HEK293 (cell line): ENCODE measurements around the gene GGPS1.

ENCODE experiments used
- BCL11B ChIP-seq: fragments of 450-650 bp; formaldehyde crosslinking; IDR thresholded peaks from 2 replicates; pipeline ENCODE4 v1.5.1; 2016; ENCODE audit warnings: low read depth, missing biosample characterization, missing genetic modification characterization
- FEZF1 ChIP-seq: fragments of 450-650 bp; formaldehyde crosslinking; IDR thresholded peaks from 2 replicates; pipeline ENCODE4 v1.5.1; 2016; ENCODE audit warnings: missing biosample characterization, missing genetic modification characterization
- GLI2 ChIP-seq: fragments of 450-650 bp; formaldehyde crosslinking; IDR thresholded peaks from 2 replicates; pipeline ENCODE4; 2017; ENCODE audit warnings: missing biosample characterization, missing genetic modification characterization, low read depth, borderline replicate concordance
- HOXA7 ChIP-seq: sonication (generic); formaldehyde crosslinking; IDR thresholded peaks from 2 replicates; pipeline ENCODE4 v1.8.1; 2022; ENCODE audit warnings: missing genetic modification reagents, borderline replicate concordance
- KLF16 ChIP-seq: fragments of 450-650 bp; formaldehyde crosslinking; IDR thresholded peaks from 2 replicates; pipeline ENCODE4 v1.5.1; 2017; ENCODE audit warnings: missing biosample characterization, missing genetic modification characterization
- KLF17 ChIP-seq: fragments of 450-650 bp; formaldehyde crosslinking; IDR thresholded peaks from 2 replicates; pipeline ENCODE4 v1.5.1; 2016; ENCODE audit warnings: missing biosample characterization, missing genetic modification characterization
- PATZ1 ChIP-seq: fragments of 450-650 bp; formaldehyde crosslinking; IDR thresholded peaks from 2 replicates; pipeline ENCODE4 v1.5.1; 2016; ENCODE audit warnings: missing biosample characterization, missing genetic modification characterization
- RBAK ChIP-seq: fragments of 450-650 bp; formaldehyde crosslinking; IDR thresholded peaks from 2 replicates; pipeline ENCODE4 v1.5.1; 2016; ENCODE audit warnings: missing biosample characterization, missing genetic modification characterization
- SP2 ChIP-seq: fragments of 450-650 bp; formaldehyde crosslinking; IDR thresholded peaks from 2 replicates; pipeline ENCODE4 v1.5.1; 2016; ENCODE audit warnings: missing biosample characterization, missing genetic modification characterization
- SP7 ChIP-seq: fragments of 450-650 bp; formaldehyde crosslinking; IDR thresholded peaks from 2 replicates; pipeline ENCODE4 v1.5.1; 2016; ENCODE audit warnings: missing biosample characterization, missing genetic modification characterization
- ZBTB20 ChIP-seq: fragments of 450-650 bp; formaldehyde crosslinking; IDR thresholded peaks from 2 replicates; pipeline ENCODE4 v1.5.1; 2016; ENCODE audit warnings: missing biosample characterization, missing genetic modification characterization
- ZBTB7A ChIP-seq: fragments of 450-650 bp; formaldehyde crosslinking; IDR thresholded peaks from 2 replicates; pipeline ENCODE4 v1.5.1; 2016; ENCODE audit warnings: low read depth, missing biosample characterization, missing genetic modification characterization
- ZEB2 ChIP-seq: fragments of 450-650 bp; formaldehyde crosslinking; IDR thresholded peaks from 2 replicates; pipeline ENCODE4 v1.5.1; 2016; ENCODE audit warnings: missing biosample characterization, missing genetic modification characterization
- ZFP37 ChIP-seq: fragments of 450-650 bp; formaldehyde crosslinking; IDR thresholded peaks from 2 replicates; pipeline ENCODE4 v1.5.1; 2016; ENCODE audit warnings: missing biosample characterization, missing genetic modification characterization
- ZIC2 ChIP-seq: fragments of 450-650 bp; formaldehyde crosslinking; IDR thresholded peaks from 2 replicates; pipeline ENCODE4 v1.5.1; 2016; ENCODE audit warnings: missing biosample characterization, missing genetic modification characterization
- ZNF157 ChIP-seq: fragments of 450-650 bp; formaldehyde crosslinking; IDR thresholded peaks from 2 replicates; pipeline ENCODE4 v1.5.1; 2016; ENCODE audit warnings: missing biosample characterization, missing genetic modification characterization
- ZNF184 ChIP-seq: fragments of 450-650 bp; IDR thresholded peaks from 2 replicates; pipeline ENCODE4 v1.5.1; 2018; ENCODE audit warnings: missing biosample characterization, mild to moderate bottlenecking, missing genetic modification characterization
- ZNF19 ChIP-seq: fragments of 450-650 bp; formaldehyde crosslinking; IDR thresholded peaks from 2 replicates; pipeline ENCODE4; 2016; ENCODE audit warnings: missing biosample characterization, missing genetic modification characterization, low read depth
- ZNF2 ChIP-seq: fragments of 450-650 bp; formaldehyde crosslinking; IDR thresholded peaks from 2 replicates; pipeline ENCODE4 v1.5.1; 2016; ENCODE audit warnings: missing biosample characterization, missing genetic modification characterization
- ZNF335 ChIP-seq: fragments of 450-650 bp; formaldehyde crosslinking; conservative IDR thresholded peaks from 2 replicates; pipeline ENCODE4 v1.5.1; 2016; ENCODE audit warnings: missing biosample characterization, missing genetic modification characterization
- ZNF341 ChIP-seq: fragments of 450-650 bp; formaldehyde crosslinking; IDR thresholded peaks from 2 replicates; pipeline ENCODE4; 2016; ENCODE audit warnings: low read depth, missing biosample characterization, missing genetic modification characterization
- ZNF488 ChIP-seq: fragments of 450-650 bp; formaldehyde crosslinking; IDR thresholded peaks from 2 replicates; pipeline ENCODE4 v1.5.1; 2016; ENCODE audit warnings: missing biosample characterization, missing genetic modification characterization
- ZNF501 ChIP-seq: fragments of 450-650 bp; formaldehyde crosslinking; IDR thresholded peaks from 2 replicates; pipeline ENCODE4 v1.5.1; 2016; ENCODE audit warnings: missing biosample characterization, missing genetic modification characterization
- ZNF529 ChIP-seq: fragments of 450-650 bp; formaldehyde crosslinking; IDR thresholded peaks from 2 replicates; pipeline ENCODE4 v1.5.1; 2017; ENCODE audit warnings: missing genetic modification characterization, missing biosample characterization; ENCODE audit not compliant: insufficient replicate concordance
- ZNF600 ChIP-seq: fragments of 450-650 bp; formaldehyde crosslinking; IDR thresholded peaks from 2 replicates; pipeline ENCODE4 v1.5.1; 2016; ENCODE audit warnings: missing biosample characterization, missing genetic modification characterization
- ZNF629 ChIP-seq: fragments of 450-650 bp; formaldehyde crosslinking; IDR thresholded peaks from 2 replicates; pipeline ENCODE4 v1.5.1; 2017; ENCODE audit warnings: missing biosample characterization, missing genetic modification characterization
- ZNF664 ChIP-seq: fragments of 450-650 bp; formaldehyde crosslinking; IDR thresholded peaks from 2 replicates; pipeline ENCODE4 v1.5.1; 2016; ENCODE audit warnings: missing biosample characterization, missing genetic modification characterization
- ZNF768 ChIP-seq: fragments of 450-650 bp; formaldehyde crosslinking; IDR thresholded peaks from 2 replicates; pipeline ENCODE4 v1.5.1; 2018; ENCODE audit warnings: missing biosample characterization, mild to moderate bottlenecking, missing genetic modification characterization
- ZNF843 ChIP-seq: fragments of 450-650 bp; formaldehyde crosslinking; IDR thresholded peaks from 2 replicates; pipeline ENCODE4 v1.5.1; 2016; ENCODE audit warnings: missing biosample characterization, missing genetic modification characterization
- TF ChIP-seq, protein P1 (sequence below): fragments of 450-650 bp; formaldehyde crosslinking; IDR thresholded peaks from 2 replicates; pipeline ENCODE4 v1.5.1; 2016; ENCODE audit warnings: missing biosample characterization, missing genetic modification characterization
- TF ChIP-seq, protein P2 (sequence below): fragments of 450-650 bp; formaldehyde crosslinking; IDR thresholded peaks from 2 replicates; pipeline ENCODE4 v1.5.1; 2016; ENCODE audit warnings: missing biosample characterization, missing genetic modification characterization
- TF ChIP-seq, protein P3 (sequence below): fragments of 450-650 bp; formaldehyde crosslinking; IDR thresholded peaks from 2 replicates; pipeline ENCODE4 v1.5.1; 2016; ENCODE audit warnings: missing biosample characterization, missing genetic modification characterization

GGPS1 gene

DNA sequence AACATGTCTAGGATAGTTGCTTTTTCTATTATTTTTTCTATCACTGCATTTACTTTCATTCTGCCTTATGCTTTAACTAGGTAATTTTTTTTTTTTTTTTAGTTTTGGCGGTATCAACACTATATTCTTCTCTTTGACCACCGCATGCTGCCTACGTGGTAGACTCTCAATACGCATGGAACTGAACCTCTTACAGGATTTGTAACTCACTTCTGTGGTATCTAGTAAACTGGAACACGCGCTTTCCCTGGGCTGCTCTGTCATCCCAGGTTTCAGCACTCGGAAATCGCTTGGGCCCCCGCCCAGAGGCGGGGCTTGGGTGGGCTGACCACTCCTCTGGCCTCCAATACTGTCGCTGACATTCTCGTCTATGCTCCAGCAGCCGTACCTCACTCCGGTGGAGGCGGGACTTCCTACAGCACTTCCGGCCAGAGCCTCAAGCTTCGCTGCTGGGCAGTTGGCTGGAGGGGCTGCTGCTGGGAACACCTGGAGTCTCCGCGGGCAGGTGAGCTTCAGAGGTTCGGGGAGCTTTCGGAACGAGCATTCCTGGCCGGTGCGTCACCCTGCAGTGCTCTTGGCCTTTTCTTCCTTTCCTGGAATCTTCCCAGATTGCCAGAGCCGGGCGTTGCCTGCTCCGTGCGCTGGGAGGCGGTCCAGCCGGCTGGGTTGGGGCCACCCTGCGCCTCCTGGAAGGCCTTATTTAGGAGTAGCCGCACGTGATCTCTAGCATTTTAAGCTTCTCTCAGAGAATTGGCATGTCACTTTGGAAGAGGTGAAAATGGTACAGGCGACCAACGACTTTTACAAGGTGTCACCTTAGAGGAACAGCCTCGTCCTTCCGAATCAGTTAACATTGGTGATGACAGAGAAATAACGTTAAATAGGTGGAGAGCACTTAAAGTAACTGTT lies 38.9 kb downstream of the GGPS1 start, which contains the start of gene TBCE (continued):
- TF ChIP-seq ZFP37 (tag by site-specific recombination), result 0 out of 2 replicates have a peak, but pooled peaks have one; percentile 54
- TF ChIP-seq ZNF664 (tag by site-specific recombination), result 0 out of 2 replicates have a peak, but pooled peaks have one; percentile 10
- no peak for TF ChIP-seq ZNF529 (tag by site-specific recombination)
- no peak for TF ChIP-seq ZNF488 (tag by site-specific recombination)
- no peak for TF ChIP-seq ZNF157
- no peak for TF ChIP-seq GLI2 (tag by site-specific recombination)
- 0 out of 2 replicates have a peak, but pooled peaks have one; percentile 47 for TF ChIP-seq ZNF2 (tag by site-specific recombination)
- peak; percentile 85; the same call in 1 of the 2 replicates for TF ChIP-seq BCL11B (tag by site-specific recombination)
- TF ChIP-seq ZNF335 (tag by site-specific recombination), result peak; percentile 85
- TF ChIP-seq SP2 (tag by site-specific recombination), result peak; percentile 100
- peak; percentile 91 for TF ChIP-seq ZNF501 (tag by site-specific recombination)
- TF ChIP-seq, protein P1, sequence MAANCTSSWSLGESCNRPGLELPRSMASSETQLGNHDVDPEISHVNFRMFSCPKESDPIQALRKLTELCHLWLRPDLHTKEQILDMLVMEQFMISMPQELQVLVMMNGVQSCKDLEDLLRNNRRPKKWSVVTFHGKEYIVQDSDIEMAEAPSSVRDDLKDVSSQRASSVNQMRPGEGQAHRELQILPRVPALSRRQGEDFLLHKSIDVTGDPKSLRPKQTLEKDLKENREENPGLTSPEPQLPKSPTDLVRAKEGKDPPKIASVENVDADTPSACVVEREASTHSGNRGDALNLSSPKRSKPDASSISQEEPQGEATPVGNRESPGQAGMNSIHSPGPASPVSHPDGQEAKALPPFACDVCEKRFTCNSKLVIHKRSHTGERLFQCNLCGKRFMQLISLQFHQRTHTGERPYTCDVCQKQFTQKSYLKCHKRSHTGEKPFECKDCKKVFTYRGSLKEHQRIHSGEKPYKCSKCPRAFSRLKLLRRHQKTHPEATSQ (tag by site-specific recombination), result 0 out of 2 replicates have a peak, but pooled peaks have one; percentile 36
- peak; percentile 65; the same call in 1 of the 2 replicates for TF ChIP-seq KLF17 (tag by site-specific recombination)
- TF ChIP-seq ZBTB7A, result peak; percentile 4; the same call in 1 of the 2 replicates
- TF ChIP-seq KLF16, result peak; percentile 70; the same call in 1 of the 2 replicates
- peak; percentile 92 for TF ChIP-seq PATZ1
- peak; percentile 83 for TF ChIP-seq ZNF600 (tag by site-specific recombination)
- peak; percentile 85 for TF ChIP-seq SP7 (tag by site-specific recombination)
- peak; percentile 81 for TF ChIP-seq ZNF629 (tag by site-specific recombination)
- peak; percentile 98 for TF ChIP-seq ZEB2
- 0 out of 2 replicates have a peak, but pooled peaks have one; percentile 26 for TF ChIP-seq ZBTB20 (tag by site-specific recombination)
- TF ChIP-seq RBAK (tag by site-specific recombination), result no peak
- no peak for TF ChIP-seq ZNF768 (tag by site-specific recombination)
- TF ChIP-seq, protein P2, sequence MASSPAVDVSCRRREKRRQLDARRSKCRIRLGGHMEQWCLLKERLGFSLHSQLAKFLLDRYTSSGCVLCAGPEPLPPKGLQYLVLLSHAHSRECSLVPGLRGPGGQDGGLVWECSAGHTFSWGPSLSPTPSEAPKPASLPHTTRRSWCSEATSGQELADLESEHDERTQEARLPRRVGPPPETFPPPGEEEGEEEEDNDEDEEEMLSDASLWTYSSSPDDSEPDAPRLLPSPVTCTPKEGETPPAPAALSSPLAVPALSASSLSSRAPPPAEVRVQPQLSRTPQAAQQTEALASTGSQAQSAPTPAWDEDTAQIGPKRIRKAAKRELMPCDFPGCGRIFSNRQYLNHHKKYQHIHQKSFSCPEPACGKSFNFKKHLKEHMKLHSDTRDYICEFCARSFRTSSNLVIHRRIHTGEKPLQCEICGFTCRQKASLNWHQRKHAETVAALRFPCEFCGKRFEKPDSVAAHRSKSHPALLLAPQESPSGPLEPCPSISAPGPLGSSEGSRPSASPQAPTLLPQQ (tag by site-specific recombination), result peak; percentile 92
- TF ChIP-seq ZIC2 (tag by site-specific recombination), result peak; percentile 51
- no peak for TF ChIP-seq ZNF19 (tag by site-specific recombination)
- no peak for TF ChIP-seq HOXA7
- TF ChIP-seq, protein P3, sequence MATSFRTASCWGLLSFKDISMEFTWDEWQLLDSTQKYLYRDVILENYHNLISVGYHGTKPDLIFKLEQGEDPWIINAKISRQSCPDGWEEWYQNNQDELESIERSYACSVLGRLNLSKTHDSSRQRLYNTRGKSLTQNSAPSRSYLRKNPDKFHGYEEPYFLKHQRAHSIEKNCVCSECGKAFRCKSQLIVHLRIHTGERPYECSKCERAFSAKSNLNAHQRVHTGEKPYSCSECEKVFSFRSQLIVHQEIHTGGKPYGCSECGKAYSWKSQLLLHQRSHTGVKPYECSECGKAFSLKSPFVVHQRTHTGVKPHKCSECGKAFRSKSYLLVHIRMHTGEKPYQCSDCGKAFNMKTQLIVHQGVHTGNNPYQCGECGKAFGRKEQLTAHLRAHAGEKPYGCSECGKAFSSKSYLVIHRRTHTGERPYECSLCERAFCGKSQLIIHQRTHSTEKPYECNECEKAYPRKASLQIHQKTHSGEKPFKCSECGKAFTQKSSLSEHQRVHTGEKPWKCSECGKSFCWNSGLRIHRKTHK, result no peak
- peak; percentile 66 for TF ChIP-seq ZNF843 (tag by site-specific recombination)
- TF ChIP-seq ZNF184 (tag by site-specific recombination), result peak; percentile 62
- peak; percentile 48 for TF ChIP-seq FEZF1 (tag by site-specific recombination)
- peak; percentile 87 for TF ChIP-seq ZNF341
